Stimulated activated CD4-positive, alpha-beta T cell treated with anti-CD3 and anti-CD28 coated beads, TNF-alpha, amount 100 ng/mL, for 1 hour (primary cell): ENCODE results near the gene SDHC.

Experiments used
- DNase-seq, 3 donors: peaks; one replicate each; pipeline ENCODE4 v3.0.0-alpha.2; 2020; ENCODE audit warnings: low read depth in 3 of 3, low spot score in 1 of 3

SDHC gene

GRCh38 chr1:161314201-161314981, at the start of gene SDHC:
Gene SDHC, plus strand, starts transcription at chr1:161314381. Its CDS starts 25 bp downstream, at chr1:161314406.
- DNase-seq = peak; percentile 73 to 76 (median 76)

- DNase-seq = no peak
Measured at GRCh38 chr1:161265305-161265704, 48.9 kb upstream of the SDHC start.

GRCh38 chr1:161266202-161266601, 48.0 kb upstream of the SDHC start:
- no peak for DNase-seq

- DNase-seq = no peak
Measured at GRCh38 chr1:161266836-161267235, 47.3 kb upstream of the SDHC start.

GRCh38 chr1:161267321-161267720, 46.9 kb upstream of the SDHC start:
- DNase-seq = no peak

- DNase-seq = no peak
Measured at GRCh38 chr1:161273402-161273801, 40.8 kb upstream of the SDHC start.

- no peak for DNase-seq
Measured at GRCh38 chr1:161274874-161275273, 39.3 kb upstream of the SDHC start.

GRCh38 chr1:161282991-161283390, 31.2 kb upstream of the SDHC start:
- DNase-seq = no peak

- DNase-seq = no peak
Measured at GRCh38 chr1:161285113-161285512, 29.1 kb upstream of the SDHC start.

- DNase-seq = no peak
Measured at GRCh38 chr1:161285521-161285920, 28.7 kb upstream of the SDHC start.

GRCh38 chr1:161287482-161288054, 26.6 kb upstream of the SDHC start:
- DNase-seq = no peak

- no peak for DNase-seq
Measured at GRCh38 chr1:161290779-161291178, 23.4 kb upstream of the SDHC start.

- DNase-seq = no peak
Measured at GRCh38 chr1:161297415-161297814, 16.8 kb upstream of the SDHC start.

GRCh38 chr1:161298116-161298515, 16.1 kb upstream of the SDHC start:
- no peak for DNase-seq

GRCh38 chr1:161299347-161299746, 14.8 kb upstream of the SDHC start:
- no peak for DNase-seq

- DNase-seq = no peak
Measured at GRCh38 chr1:161300478-161300877, 13.7 kb upstream of the SDHC start.

- DNase-seq = no peak
Measured at GRCh38 chr1:161304927-161305866, 9.0 kb upstream of the SDHC start.

GRCh38 chr1:161305867-161306519, 8.2 kb upstream of the SDHC start:
- DNase-seq = peak; percentile 69 to 77 (median 77)

- DNase-seq = no peak
Measured at GRCh38 chr1:161307230-161307768, 6.9 kb upstream of the SDHC start.

- DNase-seq = no peak
Measured at GRCh38 chr1:161307892-161308638, 6.1 kb upstream of the SDHC start.
